ENCODE results near the gene MARK3. TPM values are rescaled to one million over a fixed set of nuclear protein-coding genes. Genes with fewer than 3 reads are reported as not detected.

MARK3 gene
- total RNA-seq, 1 experiment from 2014 or later = 189 TPM

DNA sequence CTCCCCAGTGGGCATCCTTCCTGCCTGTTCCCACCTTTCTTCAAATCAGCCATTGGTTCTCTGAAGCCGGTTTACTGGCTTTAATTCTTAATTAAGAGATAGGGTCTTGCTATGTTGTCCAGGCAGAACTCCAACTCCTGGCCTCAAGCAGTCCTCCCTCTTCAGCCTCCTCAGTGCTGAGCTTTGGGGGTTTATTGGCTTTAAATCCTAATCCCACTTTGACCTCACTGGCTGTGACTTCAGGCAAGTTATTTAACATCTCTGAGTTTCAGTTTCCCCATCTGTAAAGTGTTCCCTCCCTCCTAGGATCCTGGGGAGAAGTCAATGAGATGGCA, 141.7 kb downstream of the MARK3 start:
- TF ChIP-seq, protein P1, sequence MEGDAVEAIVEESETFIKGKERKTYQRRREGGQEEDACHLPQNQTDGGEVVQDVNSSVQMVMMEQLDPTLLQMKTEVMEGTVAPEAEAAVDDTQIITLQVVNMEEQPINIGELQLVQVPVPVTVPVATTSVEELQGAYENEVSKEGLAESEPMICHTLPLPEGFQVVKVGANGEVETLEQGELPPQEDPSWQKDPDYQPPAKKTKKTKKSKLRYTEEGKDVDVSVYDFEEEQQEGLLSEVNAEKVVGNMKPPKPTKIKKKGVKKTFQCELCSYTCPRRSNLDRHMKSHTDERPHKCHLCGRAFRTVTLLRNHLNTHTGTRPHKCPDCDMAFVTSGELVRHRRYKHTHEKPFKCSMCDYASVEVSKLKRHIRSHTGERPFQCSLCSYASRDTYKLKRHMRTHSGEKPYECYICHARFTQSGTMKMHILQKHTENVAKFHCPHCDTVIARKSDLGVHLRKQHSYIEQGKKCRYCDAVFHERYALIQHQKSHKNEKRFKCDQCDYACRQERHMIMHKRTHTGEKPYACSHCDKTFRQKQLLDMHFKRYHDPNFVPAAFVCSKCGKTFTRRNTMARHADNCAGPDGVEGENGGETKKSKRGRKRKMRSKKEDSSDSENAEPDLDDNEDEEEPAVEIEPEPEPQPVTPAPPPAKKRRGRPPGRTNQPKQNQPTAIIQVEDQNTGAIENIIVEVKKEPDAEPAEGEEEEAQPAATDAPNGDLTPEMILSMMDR (conservative IDR thresholded peaks at IDR 0.05) = no peak
- TF ChIP-seq EZH2 (IDR thresholded peaks at IDR 0.05; ENCODE audit: low read depth) = no peak
- Histone ChIP-seq H3F3A (ENCODE audit: insufficient read depth, low read depth) (peaks cover 45% of the 10 kb centered on the region), H3K27me3 (ENCODE audit: insufficient read depth, low read depth) (no peaks in the 10 kb centered on the region), H3K79me2 (ENCODE audit: low read depth) (peaks cover 41% of the 10 kb centered on the region), H3K4me1 (replicated peaks; ENCODE audit: insufficient read depth) (peaks cover 27% of the 10 kb centered on the region), H4K20me1 (ENCODE audit: insufficient read depth) (peaks cover 20% of the 10 kb centered on the region), H3K27ac (no peak overlapping the region), H3K4me3 (no peak overlapping the region), H3K4me2 (peak overlapping the region; percentile 97; the same call in 1 of the 2 replicates), H3K36me3 (ENCODE audit: low read depth) (0 out of 2 replicates have a peak, but pooled peaks cover 12% of the 10 kb centered on the region), H2AFZ (no peak overlapping the region), H3K9me3 (ENCODE audit: insufficient read depth, low read depth) (no peaks in the 10 kb centered on the region), H3K9me2 (ENCODE audit: insufficient read depth) (no peaks in the 10 kb centered on the region)
- CTCF ChIA-PET = no interaction called here
- intact Hi-C loops (cut with micrococcal nuclease; ENCODE audit: unreplicated experiment) = no loop called here
- no TSS peak for BruUV-seq (replicated peaks)
- POLR2A ChIA-PET (ENCODE audit: unreplicated experiment) = interaction anchor here (0.6 kb wide), 1 partner anchor 34 kb away, joined by 3 read pairs; no protein-coding TSS in a partner anchor
- no peak for DNase-seq

DNA sequence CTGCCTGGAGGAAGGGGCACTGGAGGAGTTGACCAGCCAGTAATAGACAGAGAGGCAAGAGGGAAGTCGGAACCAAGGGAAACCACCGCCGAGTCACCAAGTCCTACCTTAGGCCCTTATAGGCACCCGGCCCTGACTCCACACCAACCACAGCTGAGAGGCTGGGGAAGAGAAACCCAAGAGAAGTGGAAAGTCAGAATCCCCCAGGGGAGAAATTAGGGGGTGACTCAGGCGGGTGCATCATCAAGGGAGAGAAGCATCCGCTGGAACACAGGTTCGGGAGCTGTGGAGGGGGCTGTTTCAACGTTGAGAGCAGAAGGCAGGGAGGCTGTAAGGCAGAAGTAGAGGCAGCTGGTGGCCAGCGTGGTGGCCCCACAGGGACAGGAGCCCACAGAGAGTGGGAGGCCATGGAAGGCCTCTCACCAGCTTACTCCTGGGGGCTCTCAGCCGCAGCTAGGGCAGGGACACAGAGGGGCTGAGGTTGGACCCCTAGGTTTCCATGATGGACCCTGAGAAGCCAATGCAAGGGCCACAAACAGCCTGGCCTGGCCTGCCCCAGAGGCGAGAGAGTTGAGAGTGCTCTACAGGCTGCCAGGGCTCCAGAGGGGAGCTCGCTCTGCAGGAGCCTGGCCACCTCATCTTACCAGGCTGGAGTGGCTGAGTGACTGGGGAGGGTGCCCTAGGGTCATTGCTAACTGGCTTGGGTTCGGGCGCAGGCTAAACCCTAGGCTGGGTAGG, 142.4 kb downstream of the MARK3 start:
- no peak for TF ChIP-seq EZH2 (IDR thresholded peaks at IDR 0.05; ENCODE audit: low read depth)
- TF ChIP-seq, protein P1 (conservative IDR thresholded peaks at IDR 0.05) = no peak
- peaks cover 27% of the 10 kb centered on the region for H4K20me1 ChIP-seq (ENCODE audit: insufficient read depth)
- POLR2A ChIA-PET (ENCODE audit: unreplicated experiment) = interaction anchor here (0.6 kb wide), 3 partner anchors 14 to 34 kb away, joined by 3 read pairs; no protein-coding TSS in a partner anchor
- CTCF ChIA-PET = interaction anchor here (0.8 to 1.9 kb wide), 2 partner anchors 9 to 11 kb away, joined by 3 to 10 read pairs; no protein-coding TSS in a partner anchor
- intact Hi-C loops (cut with micrococcal nuclease; ENCODE audit: unreplicated experiment) = no loop called here
- BruUV-seq (replicated peaks) = no TSS peak
- no peak for DNase-seq
- H3K27ac ChIP-seq = no peak overlapping the region
- H3K9me2 ChIP-seq (ENCODE audit: insufficient read depth) = no peaks in the 10 kb centered on the region
- H3K4me1 ChIP-seq (replicated peaks; ENCODE audit: insufficient read depth) = peaks cover 23% of the 10 kb centered on the region
- no peaks in the 10 kb centered on the region for H3K27me3 ChIP-seq (ENCODE audit: insufficient read depth, low read depth)
- peak overlapping the region; percentile 79; the same call in 1 of the 2 replicates for H3K4me3 ChIP-seq
- no peak overlapping the region for H2AFZ ChIP-seq
- H3K9me3 ChIP-seq (ENCODE audit: insufficient read depth, low read depth) = no peaks in the 10 kb centered on the region
- H3F3A ChIP-seq (ENCODE audit: insufficient read depth, low read depth) = peaks cover 45% of the 10 kb centered on the region
- peak overlapping the region; percentile 97 for H3K4me2 ChIP-seq
- H3K79me2 ChIP-seq (ENCODE audit: low read depth) = peaks cover 44% of the 10 kb centered on the region
- 0 out of 2 replicates have a peak, but pooled peaks cover 12% of the 10 kb centered on the region for H3K36me3 ChIP-seq (ENCODE audit: low read depth)

DNA sequence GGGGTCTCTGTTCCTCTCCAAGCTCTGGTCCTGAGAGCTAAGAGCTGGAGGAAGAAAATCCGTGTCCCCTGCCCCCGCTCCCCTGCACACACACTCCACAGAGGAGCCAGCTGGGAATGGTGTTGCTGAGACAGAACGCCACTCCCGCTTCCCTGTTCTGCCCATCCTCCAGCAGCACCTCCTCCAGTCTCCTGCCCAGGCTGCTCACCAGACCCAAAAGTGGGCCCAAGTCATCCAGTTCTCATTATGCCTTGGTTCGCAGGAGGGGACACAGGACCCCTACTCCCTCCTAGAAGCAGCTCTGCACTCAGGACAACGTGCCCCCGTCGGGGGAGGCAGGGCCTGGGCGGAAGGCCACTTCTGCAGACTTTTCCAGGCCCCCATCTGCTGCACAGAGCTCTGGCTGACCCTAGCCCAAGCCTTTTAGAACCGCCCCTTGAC, 143.0 kb downstream of the MARK3 start:
- TF ChIP-seq EZH2 (IDR thresholded peaks at IDR 0.05; ENCODE audit: low read depth) = no peak
- TF ChIP-seq, protein P1 (conservative IDR thresholded peaks at IDR 0.05) = no peak
- H3K79me2 ChIP-seq (ENCODE audit: low read depth) = peaks cover 44% of the 10 kb centered on the region
- H3K4me3 ChIP-seq = peak overlapping the region; percentile 79
- H3K9me2 ChIP-seq (ENCODE audit: insufficient read depth) = no peaks in the 10 kb centered on the region
- intact Hi-C loops (cut with micrococcal nuclease; ENCODE audit: unreplicated experiment) = no loop called here
- no peaks in the 10 kb centered on the region for H3K27me3 ChIP-seq (ENCODE audit: insufficient read depth, low read depth)
- H2AFZ ChIP-seq = peak overlapping the region; percentile 87
- BruUV-seq (replicated peaks) = no TSS peak
- ChIA-PET CTCF (interaction anchor here (0.8 to 1.9 kb wide), 2 partner anchors 10 to 11 kb away, joined by 3 to 10 read pairs; no protein-coding TSS in a partner anchor), POLR2A (ENCODE audit: unreplicated experiment) (interaction anchor here (0.6 to 1.0 kb wide), 5 partner anchors 13 to 69 kb away, joined by 3 to 6 read pairs (median 3); no protein-coding TSS in a partner anchor)
- peaks cover 44% of the 10 kb centered on the region for H3F3A ChIP-seq (ENCODE audit: insufficient read depth, low read depth)
- 0 out of 2 replicates have a peak, but pooled peaks cover 12% of the 10 kb centered on the region for H3K36me3 ChIP-seq (ENCODE audit: low read depth)
- H3K27ac ChIP-seq = no peak overlapping the region
- no peaks in the 10 kb centered on the region for H3K9me3 ChIP-seq (ENCODE audit: insufficient read depth, low read depth)
- peak in 1 of 2 experiments; percentile 40 for DNase-seq
- H3K4me2 ChIP-seq = peak overlapping the region; percentile 97
- H4K20me1 ChIP-seq (ENCODE audit: insufficient read depth) = peaks cover 32% of the 10 kb centered on the region
- peaks cover 23% of the 10 kb centered on the region for H3K4me1 ChIP-seq (replicated peaks; ENCODE audit: insufficient read depth)

All from PC-9 (cell line).